GM21360 (cell line): ENCODE results near the gene SPIN1.

Experiments
- ATAC-seq: cut with Tn5 transposase; IDR thresholded peaks from one replicate; pipeline ENCODE4 v1.9.1; 2021; ENCODE audit warnings: mild to moderate bottlenecking, moderate library complexity; ENCODE audit not compliant: unreplicated experiment

Gene SPIN1

GRCh38 chr9:88488166-88488565 lies 99.9 kb downstream of the SPIN1 start:
- ATAC-seq: no peak

DNA sequence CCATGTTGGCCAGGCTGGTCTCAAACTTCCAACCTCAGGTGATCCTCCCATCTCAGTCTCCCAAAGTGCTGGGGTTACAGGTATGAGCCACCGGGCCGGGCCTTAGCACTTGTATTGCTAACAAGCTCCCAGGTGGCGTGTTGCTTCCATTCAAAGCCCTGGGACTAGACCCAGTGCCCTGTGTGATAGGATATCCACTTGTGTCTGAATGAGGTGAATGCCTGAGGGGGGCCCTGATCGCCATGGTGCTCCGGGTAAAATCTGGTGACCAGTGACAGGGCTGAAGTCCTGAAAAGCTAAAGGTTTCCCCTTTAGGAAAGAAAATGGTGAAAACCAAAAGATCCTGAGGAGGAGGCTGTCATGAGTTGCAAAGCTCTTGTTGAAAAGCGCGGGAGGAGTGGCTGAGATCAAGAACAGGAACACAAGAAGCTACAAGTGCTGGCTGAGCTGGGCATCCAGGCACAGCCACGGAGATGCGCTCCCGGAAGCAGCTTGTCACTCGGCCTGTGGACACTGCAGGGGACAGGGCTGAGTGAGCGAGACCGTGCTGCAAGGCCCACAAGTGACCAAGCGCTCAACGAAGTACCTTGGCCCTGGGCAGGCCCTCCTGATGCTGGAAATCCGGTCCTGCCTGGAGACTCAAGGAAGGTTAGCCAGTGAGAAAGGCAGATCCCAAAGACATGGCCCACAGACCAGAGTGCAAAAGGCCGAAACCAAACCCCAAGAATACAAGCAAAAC lies 106.9 kb downstream of the SPIN1 start:
- no peak for ATAC-seq

- ATAC-seq: no peak
Measured at GRCh38 chr9:88497224-88497623, 109.0 kb downstream of the SPIN1 start.

DNA sequence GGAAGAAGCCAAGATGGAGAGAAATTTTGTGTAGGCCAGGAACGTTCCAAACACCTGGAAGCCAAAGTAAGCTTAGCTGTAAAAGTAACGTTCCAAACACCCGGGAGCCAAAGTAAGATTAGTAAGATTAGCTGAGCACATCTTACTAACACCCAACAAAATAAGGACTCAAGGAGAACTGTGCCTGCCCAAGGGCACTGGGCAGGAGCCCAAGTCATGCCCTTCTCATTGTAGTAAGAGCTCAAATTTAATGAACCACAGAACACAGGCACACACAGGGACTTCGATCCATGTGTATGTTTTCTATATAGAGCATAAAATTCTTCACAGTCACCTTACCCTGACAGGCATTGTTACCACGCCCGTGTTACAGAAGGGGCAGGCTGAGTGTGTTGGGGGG lies 110.6 kb downstream of the SPIN1 start:
- no peak for ATAC-seq

- no peak for ATAC-seq
Measured at GRCh38 chr9:88501086-88501485, 112.8 kb downstream of the SPIN1 start.

DNA sequence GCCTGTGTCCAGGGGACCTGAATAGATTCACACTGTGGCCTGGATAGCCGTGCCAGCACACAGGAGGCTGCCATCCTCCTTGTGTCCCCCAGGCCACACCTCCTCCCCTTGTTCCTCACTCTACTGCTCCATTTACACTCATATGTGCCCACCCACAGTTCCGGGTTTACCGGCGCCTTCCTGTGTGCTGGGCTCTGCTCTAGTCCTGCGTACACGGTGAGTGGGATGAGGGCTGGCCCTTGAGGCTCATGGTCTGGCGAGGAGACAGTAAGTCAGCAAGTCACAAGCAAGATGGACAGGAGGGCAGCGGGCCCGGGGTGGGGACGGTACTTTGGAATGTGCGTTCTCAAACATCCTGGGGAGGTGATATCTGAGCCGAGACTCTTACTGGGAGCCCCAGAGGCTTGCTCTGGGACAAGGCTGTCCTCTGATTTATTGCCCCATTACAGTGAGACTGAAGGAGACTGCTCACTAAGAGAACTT lies 114.3 kb downstream of the SPIN1 start:
- no peak for ATAC-seq

- no peak for ATAC-seq
Measured at GRCh38 chr9:88503081-88503844, 115.0 kb downstream of the SPIN1 start.

GRCh38 chr9:88503845-88504764 lies 115.9 kb downstream of the SPIN1 start:
- ATAC-seq: no peak

GRCh38 chr9:88508326-88508725 lies 120.1 kb downstream of the SPIN1 start:
- ATAC-seq: no peak

GRCh38 chr9:88511906-88512305 lies 123.7 kb downstream of the SPIN1 start:
- ATAC-seq: no peak

- no peak for ATAC-seq
Measured at GRCh38 chr9:88514247-88514646, 126.0 kb downstream of the SPIN1 start.

GRCh38 chr9:88521308-88521707 lies 133.1 kb downstream of the SPIN1 start:
- ATAC-seq: no peak

- no peak for ATAC-seq
Measured at GRCh38 chr9:88522360-88522759, 134.1 kb downstream of the SPIN1 start.

GRCh38 chr9:88523056-88523455 lies 134.8 kb downstream of the SPIN1 start:
- ATAC-seq: no peak

DNA sequence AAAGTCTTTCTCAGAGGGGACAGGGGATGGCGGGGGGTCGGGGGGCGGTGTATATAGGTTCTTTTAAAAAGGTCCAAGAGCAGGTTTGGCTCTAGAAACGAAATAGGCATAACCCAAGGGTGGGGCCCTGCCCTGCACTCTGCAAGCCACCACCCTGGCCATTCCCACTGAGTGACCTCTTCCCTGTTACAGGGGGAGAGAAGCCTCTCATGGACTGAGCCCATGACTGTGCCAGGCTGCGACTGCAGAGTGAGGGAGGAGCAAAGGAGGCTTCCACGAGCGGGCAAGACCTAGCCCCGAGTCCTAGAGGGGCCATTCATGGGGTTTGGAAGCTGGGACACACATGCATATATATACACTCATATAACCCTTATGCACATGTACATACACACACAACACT lies 136.7 kb downstream of the SPIN1 start:
- no peak for ATAC-seq

DNA sequence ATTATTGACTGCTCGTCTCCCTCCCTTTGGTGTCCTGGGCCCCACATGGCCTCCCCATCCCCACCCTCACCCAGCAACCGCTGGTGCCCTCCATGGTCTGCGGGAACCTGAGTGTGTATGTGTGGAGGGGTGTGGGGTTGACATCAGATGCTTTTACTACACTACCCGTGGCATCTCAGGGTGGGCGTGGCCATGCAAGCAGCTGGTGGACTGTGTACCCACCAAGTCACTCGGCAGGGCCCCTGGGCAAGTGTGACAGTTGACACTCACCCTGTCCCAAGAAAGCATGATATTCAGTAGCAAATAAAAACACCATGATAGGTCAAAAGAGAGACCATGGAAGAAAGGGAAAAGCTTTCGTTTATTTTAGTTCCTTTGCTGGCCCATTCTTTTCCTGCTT lies 139.4 kb downstream of the SPIN1 start:
- no peak for ATAC-seq
